CD4-positive, alpha-beta T cell treated with Interleukin-15 for 1 hour (primary cell): ENCODE data around the gene ITPRIP.
A peak's percentile ranks its signal among the peaks of the same experiment; 100 is the strongest.

Experiments
- DNase-seq: peaks from one replicate; pipeline ENCODE4 v3.0.0-alpha.2; 2020

The ITPRIP gene

GRCh38 chr10:104279550-104280259, 58.6 kb downstream of the ITPRIP start:
- DNase-seq = no peak

GRCh38 chr10:104277785-104278184, 60.5 kb downstream of the ITPRIP start:
- DNase-seq = no peak

- no peak for DNase-seq
These were observed 62.1 kb downstream of the ITPRIP start for GRCh38 chr10:104276192-104276591.

GRCh38 chr10:104274762-104275721, 63.2 kb downstream of the ITPRIP start:
- DNase-seq = peak; percentile 44

- no peak for DNase-seq
These were observed 64.2 kb downstream of the ITPRIP start for GRCh38 chr10:104273899-104274575.

GRCh38 chr10:104273286-104273685, 65.0 kb downstream of the ITPRIP start:
- DNase-seq = no peak

GRCh38 chr10:104268713-104269645, 69.3 kb downstream of the ITPRIP start, which contains the start of gene GSTO2:
Gene GSTO2, plus strand, starts transcription at chr10:104269184. Its CDS starts 5,732 bp downstream, at chr10:104274916.
- DNase-seq = peak; percentile 99

GRCh38 chr10:104268405-104268712, 69.9 kb downstream of the ITPRIP start:
- DNase-seq = no peak

- no peak for DNase-seq
These were observed 70.4 kb downstream of the ITPRIP start for GRCh38 chr10:104267721-104268404.

- no peak for DNase-seq
These were observed 73.5 kb downstream of the ITPRIP start for GRCh38 chr10:104264783-104265182.

GRCh38 chr10:104262055-104262454, 76.2 kb downstream of the ITPRIP start:
- DNase-seq = no peak

GRCh38 chr10:104260775-104261115, 77.5 kb downstream of the ITPRIP start:
- no peak for DNase-seq

GRCh38 chr10:104259999-104260774, 78.1 kb downstream of the ITPRIP start:
- DNase-seq = no peak
